ENCODE results near the gene GLRA3. TPM values are rescaled to one million over a fixed set of nuclear protein-coding genes. Genes with fewer than 3 reads are reported as not detected.

Gene GLRA3
- total and polyA plus RNA-seq, 2 experiments from 2014 or later = 0.03 to 0.19 TPM

GRCh38 chr4:174707051-174707676 is 121.9 kb downstream of the GLRA3 start:
- Histone ChIP-seq H4K20me1 (replicated peaks; ENCODE audit: insufficient read depth) (no peaks in the 10 kb centered on the region), H3K4me1 (ENCODE audit: insufficient read depth) (no peaks in the 10 kb centered on the region), H3K27ac (ENCODE audit: low read depth) (no peak overlapping the region), H3K4me3 (no peak overlapping the region), H3F3A (replicated peaks; ENCODE audit: low read depth) (no peaks in the 10 kb centered on the region), H3K4me2 (no peak overlapping the region), H3K9me2 (ENCODE audit: insufficient read depth) (no peaks in the 10 kb centered on the region), H2AFZ (no peak overlapping the region), H3K27me3 (ENCODE audit: insufficient read depth) (no peaks in the 10 kb centered on the region), H3K79me2 (replicated peaks; ENCODE audit: insufficient read depth) (no peaks in the 10 kb centered on the region), H3K36me3 (ENCODE audit: insufficient read depth) (no peaks in the 10 kb centered on the region)
- ATAC-seq = no peak
- no peak overlapping the region for H3K27ac Mint-ChIP-seq
- TF ChIP-seq POLR2AphosphoS5 (IDR thresholded peaks at IDR 0.05; ENCODE audit: low read depth) (no peak), CREB1 (CRISPR knock-in tag; IDR thresholded peaks at IDR 0.05; ENCODE audit: low read depth) (no peak), ZNF114 (CRISPR knock-in tag; IDR thresholded peaks at IDR 0.05) (no peak), NANOG (IDR thresholded peaks at IDR 0.05; ENCODE audit: borderline replicate concordance) (no peak), REST (IDR thresholded peaks at IDR 0.05; ENCODE audit: unreplicated experiment) (no peak), ETS1 (IDR thresholded peaks at IDR 0.05) (no peak), STAT1 (IDR thresholded peaks at IDR 0.05; ENCODE audit: unreplicated experiment) (no peak), JUNB (IDR thresholded peaks at IDR 0.05; ENCODE audit: unreplicated experiment) (no peak), ZNF331 (CRISPR knock-in tag; IDR thresholded peaks at IDR 0.05; ENCODE audit: low read depth) (no peak), EZH2 (IDR thresholded peaks at IDR 0.05; ENCODE audit: low read depth, unreplicated experiment) (no peak), ZNF462 (CRISPR knock-in tag; IDR thresholded peaks at IDR 0.05) (no peak), EZH2phosphoT487 (IDR thresholded peaks at IDR 0.05; ENCODE audit: unreplicated experiment) (no peak), CTCF (conservative IDR thresholded peaks at IDR 0.05; ENCODE audit: low read depth in 2 of 2) (no peak)
- H3K9me3 Mint-ChIP-seq = no peaks in the 10 kb centered on the region
- no peaks in the 10 kb centered on the region for H3K36me3 Mint-ChIP-seq (ENCODE audit: low read depth)
- H3K4me1 Mint-ChIP-seq = no peaks in the 10 kb centered on the region
- H3K4me3 Mint-ChIP-seq = no peak overlapping the region
- H3K27me3 Mint-ChIP-seq (ENCODE audit: insufficient read depth, low read depth, poor library complexity) = no peaks in the 10 kb centered on the region
- no peak for DNase-seq (ENCODE audit: low spot score)

Data from GM23338 (cell line).